PC-3 (cell line): ENCODE results near the gene IBSP. TPM values are rescaled to one million over a fixed set of nuclear protein-coding genes. Genes with fewer than 3 reads are reported as not detected.

ENCODE experiments used
- ATAC-seq: fragments of 200-7000 bp; cut with Tn5 transposase; 2 replicates; pipeline ENCODE4 v1.9.1; 2020; ENCODE audit warnings: mild to moderate bottlenecking, moderate library complexity
- BruUV-seq: library from RNA; stranded (reverse); fragments of 400-500 nt; replicated peaks from 2 replicates; lab custom pipeline; 2021; lab: Mats Ljungman, UMichigan
- CTCF ChIA-PET: fragments of 300-600 bp; sonication (Branson Sonifier 250); formaldehyde crosslinking; loops from one replicate; lab custom pipeline; 2022; ENCODE audit warnings: antibody characterized with exemption; lab: Charles Lee
- POLR2A ChIA-PET: fragments of 300-600 bp; sonication (Branson Sonifier 250); formaldehyde crosslinking; loops from one replicate; lab custom pipeline; 2022; ENCODE audit warnings: antibody characterized with exemption; ENCODE audit not compliant: unreplicated experiment; lab: Charles Lee
- DNase-seq: peaks from one replicate; pipeline ENCODE4 v3.0.0-alpha.2; 2015
- H2AFZ ChIP-seq: fragments of 300-600 bp; sonication (generic); 2 replicates; pipeline ENCODE4 v1.6.0; 2016; ENCODE audit warnings: antibody characterized with exemption, low read length
- H3F3A ChIP-seq: fragments of 300-600 bp; sonication (generic); one replicate; pipeline ENCODE4 v1.6.0; 2017; ENCODE audit warnings: antibody characterized with exemption, low read length, control low read depth, mild to moderate bottlenecking; ENCODE audit not compliant: unreplicated experiment
- H3K27ac ChIP-seq: fragments of 300-600 bp; sonication (generic); 2 replicates; pipeline ENCODE4 v1.5.1; 2016; ENCODE audit warnings: mild to moderate bottlenecking, low read length
- H3K27me3 ChIP-seq: fragments of 300-600 bp; sonication (generic); 2 replicates; pipeline ENCODE4 v1.6.1; 2016; ENCODE audit warnings: low read length, mixed read lengths
- H3K36me3 ChIP-seq: fragments of 300-600 bp; sonication (generic); 2 replicates; pipeline ENCODE4 v1.6.1; 2016; ENCODE audit warnings: low read depth, mixed run types, low read length, mixed read lengths
- H3K4me1 ChIP-seq: fragments of 300-600 bp; sonication (generic); 2 replicates; pipeline ENCODE4 v1.5.1; 2016; ENCODE audit warnings: low read length; ENCODE audit not compliant: insufficient read depth
- H3K4me2 ChIP-seq: fragments of 300-600 bp; sonication (generic); 2 replicates; pipeline ENCODE4 v1.6.0; 2016; ENCODE audit warnings: low read length
- H3K4me3 ChIP-seq: fragments of 300-600 bp; sonication (generic); 2 replicates; pipeline ENCODE4 v1.5.1; 2016; ENCODE audit warnings: mild to moderate bottlenecking, low read length, mixed read lengths
- H3K79me2 ChIP-seq: fragments of 300-600 bp; sonication (generic); 2 replicates; pipeline ENCODE4 v1.6.1; 2017; ENCODE audit warnings: low read length, mixed read lengths
- H3K9ac ChIP-seq: fragments of 300-600 bp; sonication (generic); 2 replicates; pipeline ENCODE4 v1.6.0; 2016; ENCODE audit warnings: mild to moderate bottlenecking, low read length
- H3K9me2 ChIP-seq: fragments of 300-600 bp; sonication (generic); replicated peaks from 2 replicates; pipeline ENCODE4 v1.6.1; 2016; ENCODE audit warnings: mixed run types, low read length, mixed read lengths
- H3K9me3 ChIP-seq: fragments of 300-600 bp; sonication (generic); 2 replicates; pipeline ENCODE4 v1.6.1; 2016; ENCODE audit warnings: low read length, mixed read lengths
- H4K20me1 ChIP-seq: fragments of 300-600 bp; sonication (generic); 2 replicates; pipeline ENCODE4 v1.6.1; 2016; ENCODE audit warnings: low read length, mixed read lengths
- EZH2 ChIP-seq: fragments of 300-600 bp; sonication (generic); IDR thresholded peaks from one replicate; pipeline ENCODE4 v1.6.1; 2017; ENCODE audit warnings: antibody characterized with exemption, mild to moderate bottlenecking, low read length; ENCODE audit not compliant: unreplicated experiment
- EZH2phosphoT487 ChIP-seq: fragments of 300-600 bp; sonication (generic); IDR thresholded peaks from 2 replicates; pipeline ENCODE4 v1.6.1; 2018; ENCODE audit warnings: mild to moderate bottlenecking, antibody characterized with exemption, low read length, borderline replicate concordance
- intact Hi-C: fragments of 100-400 bp; cut with micrococcal nuclease; formaldehyde crosslinking; loops from 2 replicates; pipeline ENCODE4 v1.9.0; 2023
- total RNA-seq: library from RNA; depleted of rRNA; stranded (reverse); fragments of >200 nt; gene quantifications from 2 replicates; pipeline ENCODE4 v1.2.3, GENCODE V29; 2014
- TF ChIP-seq, protein P1 (sequence below): fragments of 300-600 bp; sonication (generic); conservative IDR thresholded peaks from 2 replicates; pipeline ENCODE4 v1.5.1; 2017; ENCODE audit warnings: antibody characterized with exemption, low read depth, mild to moderate bottlenecking, low read length

IBSP gene
- total RNA-seq, 1 experiment from 2014 or later: not detected

DNA sequence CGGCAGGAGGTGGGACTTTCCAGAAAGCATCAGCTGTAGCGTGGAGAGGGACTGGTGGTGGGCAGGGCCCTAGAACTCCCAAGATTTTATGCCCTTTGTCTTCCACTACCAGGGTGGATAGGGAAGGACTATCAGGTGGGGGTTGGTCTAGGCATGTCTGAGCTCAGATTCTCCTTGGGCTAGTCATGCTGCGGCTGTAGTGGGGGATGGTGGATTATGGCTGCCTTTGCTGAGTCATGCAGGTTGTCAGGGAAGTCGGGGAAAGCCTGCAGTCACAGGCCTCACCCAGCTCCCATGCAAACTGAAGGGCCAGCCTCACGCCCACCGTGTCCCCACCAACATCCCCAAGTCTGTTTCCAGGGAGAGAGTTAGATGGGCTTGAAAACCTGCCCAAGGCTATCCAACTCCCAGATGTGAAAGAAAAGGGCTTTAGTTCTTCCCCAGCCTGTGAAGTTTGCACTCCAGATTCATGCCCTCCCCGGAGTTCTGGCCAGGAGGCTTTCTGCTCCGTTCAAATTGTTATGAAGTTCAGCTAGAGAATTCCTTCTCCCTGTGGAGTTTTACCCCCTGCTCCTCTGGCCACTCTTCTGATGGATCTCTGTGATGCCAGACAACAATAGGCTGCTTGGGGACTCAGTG, 20.0 kb downstream of the IBSP start:
- no peak for TF ChIP-seq EZH2
- TF ChIP-seq, protein P1, sequence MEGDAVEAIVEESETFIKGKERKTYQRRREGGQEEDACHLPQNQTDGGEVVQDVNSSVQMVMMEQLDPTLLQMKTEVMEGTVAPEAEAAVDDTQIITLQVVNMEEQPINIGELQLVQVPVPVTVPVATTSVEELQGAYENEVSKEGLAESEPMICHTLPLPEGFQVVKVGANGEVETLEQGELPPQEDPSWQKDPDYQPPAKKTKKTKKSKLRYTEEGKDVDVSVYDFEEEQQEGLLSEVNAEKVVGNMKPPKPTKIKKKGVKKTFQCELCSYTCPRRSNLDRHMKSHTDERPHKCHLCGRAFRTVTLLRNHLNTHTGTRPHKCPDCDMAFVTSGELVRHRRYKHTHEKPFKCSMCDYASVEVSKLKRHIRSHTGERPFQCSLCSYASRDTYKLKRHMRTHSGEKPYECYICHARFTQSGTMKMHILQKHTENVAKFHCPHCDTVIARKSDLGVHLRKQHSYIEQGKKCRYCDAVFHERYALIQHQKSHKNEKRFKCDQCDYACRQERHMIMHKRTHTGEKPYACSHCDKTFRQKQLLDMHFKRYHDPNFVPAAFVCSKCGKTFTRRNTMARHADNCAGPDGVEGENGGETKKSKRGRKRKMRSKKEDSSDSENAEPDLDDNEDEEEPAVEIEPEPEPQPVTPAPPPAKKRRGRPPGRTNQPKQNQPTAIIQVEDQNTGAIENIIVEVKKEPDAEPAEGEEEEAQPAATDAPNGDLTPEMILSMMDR: no peak
- TF ChIP-seq EZH2phosphoT487: no peak
- Histone ChIP-seq H3K27ac (peak overlapping the region; percentile 65), H3F3A (no peaks in the 10 kb centered on the region), H3K4me2 (0 out of 2 replicates have a peak overlapping the region, but pooled peaks have one; percentile 29), H3K9me2 (no peaks in the 10 kb centered on the region), H2AFZ (peak overlapping the region; percentile 79), H4K20me1 (no peaks in the 10 kb centered on the region), H3K79me2 (no peaks in the 10 kb centered on the region), H3K4me1 (peaks cover 12% of the 10 kb centered on the region), H3K9ac (peak overlapping the region; percentile 68), H3K36me3 (no peaks in the 10 kb centered on the region), H3K9me3 (no peaks in the 10 kb centered on the region), H3K4me3 (no peak overlapping the region), H3K27me3 (no peaks in the 10 kb centered on the region)
- DNase-seq: peak; percentile 82
- peak; percentile 81 for ATAC-seq
- CTCF ChIA-PET: no interaction called here
- intact Hi-C loops: no loop called here
- POLR2A ChIA-PET: no interaction called here
- BruUV-seq: no TSS peak

DNA sequence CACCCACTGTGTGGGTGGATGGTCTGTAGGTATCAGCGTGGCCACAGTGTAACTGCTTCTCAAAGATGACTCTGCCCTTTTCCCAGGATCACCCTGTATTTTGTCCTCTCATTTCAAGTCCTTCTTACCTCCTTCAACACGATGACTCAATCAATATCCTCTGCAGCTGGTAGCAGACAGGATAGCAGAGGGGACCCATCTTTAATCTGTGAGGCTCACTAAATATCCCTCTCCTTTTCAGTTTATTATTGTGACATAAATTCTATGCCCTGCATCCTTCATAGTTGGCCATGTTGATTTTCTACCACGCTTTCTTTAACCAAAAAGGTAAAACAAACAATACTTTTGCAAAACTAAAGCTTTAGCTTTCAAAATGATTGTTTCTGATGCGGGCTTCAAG, 23.8 kb downstream of the IBSP start:
- CTCF ChIA-PET: interaction anchor here (0.6 kb wide), 1 partner anchor 17 kb away, joined by 3 read pairs; no protein-coding TSS in a partner anchor
- Histone ChIP-seq H3K4me2 (no peak overlapping the region), H3F3A (no peaks in the 10 kb centered on the region), H4K20me1 (no peaks in the 10 kb centered on the region), H3K9ac (no peak overlapping the region), H3K9me2 (no peaks in the 10 kb centered on the region), H3K27ac (no peak overlapping the region), H3K9me3 (no peaks in the 10 kb centered on the region), H3K27me3 (no peaks in the 10 kb centered on the region), H3K79me2 (no peaks in the 10 kb centered on the region), H3K4me1 (peaks cover 12% of the 10 kb centered on the region), H2AFZ (no peak overlapping the region), H3K36me3 (no peaks in the 10 kb centered on the region), H3K4me3 (no peak overlapping the region)
- DNase-seq: no peak
- TF ChIP-seq EZH2: no peak
- TF ChIP-seq, protein P1: no peak
- TF ChIP-seq EZH2phosphoT487: no peak
- POLR2A ChIA-PET: no interaction called here
- intact Hi-C loops: no loop called here
- no peak for ATAC-seq
- no TSS peak for BruUV-seq

DNA sequence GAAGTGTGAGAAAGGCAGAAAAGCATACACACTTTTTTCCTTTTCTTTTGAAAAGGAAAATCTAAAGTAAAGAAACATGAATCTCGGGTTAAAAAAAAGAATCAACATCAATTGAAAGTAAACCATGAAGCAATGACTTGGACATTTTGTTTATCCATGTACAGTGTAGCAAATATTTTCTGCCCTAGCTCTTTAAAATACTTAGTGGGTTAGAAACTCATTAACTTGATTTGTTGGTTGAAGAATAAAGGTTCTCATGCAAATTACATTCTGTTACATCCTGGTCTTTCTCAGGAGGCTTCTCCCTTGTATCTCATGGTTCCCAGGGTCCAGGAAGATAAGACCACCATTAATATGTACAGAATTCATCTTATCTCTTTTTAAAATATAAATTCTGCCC, 24.4 kb downstream of the IBSP start:
- Histone ChIP-seq H4K20me1 (no peaks in the 10 kb centered on the region), H3F3A (no peaks in the 10 kb centered on the region), H3K27me3 (no peaks in the 10 kb centered on the region), H3K9me2 (no peaks in the 10 kb centered on the region), H3K79me2 (no peaks in the 10 kb centered on the region), H3K9me3 (no peaks in the 10 kb centered on the region), H3K4me2 (no peak overlapping the region), H2AFZ (no peak overlapping the region), H3K36me3 (no peaks in the 10 kb centered on the region), H3K9ac (no peak overlapping the region), H3K4me1 (peaks cover 12% of the 10 kb centered on the region), H3K27ac (no peak overlapping the region), H3K4me3 (no peak overlapping the region)
- BruUV-seq: no TSS peak
- ChIA-PET POLR2A (no interaction called here), CTCF (interaction anchor here (0.6 kb wide), 1 partner anchor 16 kb away, joined by 3 read pairs; no protein-coding TSS in a partner anchor)
- intact Hi-C loops: no loop called here
- no peak for DNase-seq
- TF ChIP-seq EZH2: no peak
- no peak for TF ChIP-seq EZH2phosphoT487
- TF ChIP-seq, protein P1: no peak
- ATAC-seq: no peak
